Measurements from ENCODE around the gene RHBDF2.
"Not testable (repeated sequence)": the region's sequence is repeated elsewhere in the genome, so short reads cannot be mapped to it uniquely, and the experiment has no call there.

Gene RHBDF2

GRCh38 chr17:76538281-76538931, 37.2 kb upstream of the RHBDF2 start:
- no peak for DNase-seq (ENCODE audit: low read depth)

- DNase-seq (ENCODE audit: low read depth): no peak
Measured at GRCh38 chr17:76537578-76538280, 36.5 kb upstream of the RHBDF2 start, which contains the start of gene CYGB. Gene CYGB (minus strand): TSS chr17:76537709. CDS start chr17:76537542, 167 bp downstream.

- no peak for DNase-seq (ENCODE audit: low read depth)
Measured at GRCh38 chr17:76537288-76537577, 36.0 kb upstream of the RHBDF2 start.

GRCh38 chr17:76536511-76537287, 35.5 kb upstream of the RHBDF2 start:
- DNase-seq (ENCODE audit: low read depth): no peak

GRCh38 chr17:76535788-76536510, 34.7 kb upstream of the RHBDF2 start:
- DNase-seq (ENCODE audit: low read depth): no peak

GRCh38 chr17:76534831-76535732, 33.9 kb upstream of the RHBDF2 start:
- no peak for DNase-seq (ENCODE audit: low read depth)

- not testable (repeated sequence) for DNase-seq (ENCODE audit: low read depth)
Measured at GRCh38 chr17:76533640-76534359, 32.6 kb upstream of the RHBDF2 start.

GRCh38 chr17:76532072-76532651, 30.9 kb upstream of the RHBDF2 start:
- DNase-seq (ENCODE audit: low read depth): no peak

GRCh38 chr17:76531486-76532038, 30.3 kb upstream of the RHBDF2 start:
- no peak for DNase-seq (ENCODE audit: low read depth)

GRCh38 chr17:76530811-76531485, 29.7 kb upstream of the RHBDF2 start:
- no peak for DNase-seq (ENCODE audit: low read depth)

GRCh38 chr17:76530095-76530723, 29.0 kb upstream of the RHBDF2 start:
- no peak for DNase-seq (ENCODE audit: low read depth)

GRCh38 chr17:76529224-76530094, 28.2 kb upstream of the RHBDF2 start:
- DNase-seq (ENCODE audit: low read depth): no peak

- no peak for DNase-seq (ENCODE audit: low read depth)
Measured at GRCh38 chr17:76528528-76529223, 27.5 kb upstream of the RHBDF2 start.

GRCh38 chr17:76528156-76528527, 26.9 kb upstream of the RHBDF2 start:
- DNase-seq (ENCODE audit: low read depth): no peak

- no peak for DNase-seq (ENCODE audit: low read depth)
Measured at GRCh38 chr17:76527430-76528111, 26.3 kb upstream of the RHBDF2 start.

GRCh38 chr17:76527016-76527415, 25.8 kb upstream of the RHBDF2 start:
- DNase-seq (ENCODE audit: low read depth): not testable (repeated sequence)

GRCh38 chr17:76525513-76525833, 24.2 kb upstream of the RHBDF2 start:
- DNase-seq (ENCODE audit: low read depth): not testable (repeated sequence)

All from stimulated activated CD8-positive, alpha-beta memory T cell treated with anti-CD3 and anti-CD28 coated beads, Interleukin-12 subunit alpha, Interleukin-12 subunit beta, amount 100 ng/mL, for 4 hours (primary cell).